Vagina (tissue), 2 donors: Measurements from ENCODE around the gene AGBL2. TPM values are rescaled to one million over a fixed set of nuclear protein-coding genes. Genes with fewer than 3 reads are reported as not detected.
"Not testable (repeated sequence)": the region's sequence is repeated elsewhere in the genome, so short reads cannot be mapped to it uniquely, and the experiment has no call there.

ENCODE experiments used
- DNase-seq, 2 donors: peaks; one replicate each; pipeline ENCODE4 v3.0.0-alpha.2; 2017; ENCODE audit errors: extremely low spot score in 2 of 2
- H3K27ac ChIP-seq: fragments of 200-600 bp; sonication (generic); one replicate; pipeline ENCODE4 v1.5.1; 2019
- H3K27me3 ChIP-seq: fragments of 200-600 bp; sonication (generic); one replicate; pipeline ENCODE4 v1.5.1; 2019
- H3K36me3 ChIP-seq, 2 donors: fragments of 200-600 bp; sonication (generic); one replicate each; pipeline ENCODE4 v1.5.1; 2017 to 2019
- H3K4me1 ChIP-seq: fragments of 200-600 bp; sonication (generic); one replicate; pipeline ENCODE4 v1.5.1; 2019
- H3K4me3 ChIP-seq, 2 donors: fragments of 200-600 bp; sonication (generic); 1 replicate in 1 of 2; 2 replicates in 1 of 2; pipeline ENCODE4 v1.5.1; 2016 to 2019
- H3K9me3 ChIP-seq: fragments of 200-600 bp; sonication (generic); one replicate; pipeline ENCODE4 v1.5.1; 2019
- POLR2A ChIP-seq, 2 donors: fragments of 450-650 bp; IDR thresholded peaks; one replicate each; pipeline ENCODE4 v1.6.1; 2017; ENCODE audit warnings: antibody characterized with exemption in 2 of 2, mild to moderate bottlenecking in 2 of 2, moderate library complexity in 2 of 2
- POLR2AphosphoS5 ChIP-seq, 2 donors: sonication (generic); formaldehyde crosslinking; IDR thresholded peaks; one replicate each; pipeline ENCODE4 v1.9.0; 2017; ENCODE audit warnings: antibody characterized with exemption in 2 of 2, mild to moderate bottlenecking in 2 of 2, low read depth in 1 of 2; ENCODE audit not compliant: insufficient read depth in 1 of 2
- intact Hi-C: fragments of 100-400 bp; cut with DNase I; formaldehyde crosslinking; loops from one replicate; pipeline ENCODE4 v1.15.1; 2023
- total RNA-seq: library from RNA; depleted of rRNA; stranded (reverse); fragments of >200 nt; gene quantifications from one replicate; pipeline ENCODE4 v1.2.3, GENCODE V29; 2016
- TF ChIP-seq, protein P1 (sequence below), 3 experiments: fragments of 450-650 bp in 2 of 3; fragments of 200-600 bp in 1 of 3; sonication (generic) in 1 of 3; IDR thresholded peaks; one replicate each; pipeline ENCODE4 v1.5.1; 2017 to 2019; ENCODE audit warnings: antibody characterized with exemption in 3 of 3, mild to moderate bottlenecking in 2 of 3, moderate library complexity in 2 of 3

AGBL2 gene, protein sequence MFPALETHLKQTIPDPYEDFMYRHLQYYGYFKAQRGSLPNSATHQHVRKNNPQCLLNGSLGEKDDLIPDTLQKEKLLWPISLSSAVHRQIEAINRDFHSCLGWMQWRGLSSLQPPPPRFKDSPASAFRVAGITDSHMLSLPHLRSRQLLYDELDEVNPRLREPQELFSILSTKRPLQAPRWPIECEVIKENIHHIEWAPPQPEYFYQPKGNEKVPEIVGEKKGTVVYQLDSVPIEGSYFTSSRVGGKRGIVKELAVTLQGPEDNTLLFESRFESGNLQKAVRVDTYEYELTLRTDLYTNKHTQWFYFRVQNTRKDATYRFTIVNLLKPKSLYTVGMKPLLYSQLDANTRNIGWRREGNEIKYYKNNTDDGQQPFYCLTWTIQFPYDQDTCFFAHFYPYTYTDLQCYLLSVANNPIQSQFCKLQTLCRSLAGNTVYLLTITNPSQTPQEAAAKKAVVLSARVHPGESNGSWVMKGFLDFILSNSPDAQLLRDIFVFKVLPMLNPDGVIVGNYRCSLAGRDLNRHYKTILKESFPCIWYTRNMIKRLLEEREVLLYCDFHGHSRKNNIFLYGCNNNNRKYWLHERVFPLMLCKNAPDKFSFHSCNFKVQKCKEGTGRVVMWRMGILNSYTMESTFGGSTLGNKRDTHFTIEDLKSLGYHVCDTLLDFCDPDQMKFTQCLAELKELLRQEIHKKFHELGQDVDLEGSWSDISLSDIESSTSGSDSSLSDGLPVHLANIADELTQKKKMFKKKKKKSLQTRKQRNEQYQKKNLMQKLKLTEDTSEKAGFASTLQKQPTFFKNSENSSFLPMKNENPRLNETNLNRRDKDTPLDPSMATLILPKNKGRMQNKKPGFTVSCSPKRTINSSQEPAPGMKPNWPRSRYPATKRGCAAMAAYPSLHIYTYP
- 2.2 TPM for total RNA-seq

DNA sequence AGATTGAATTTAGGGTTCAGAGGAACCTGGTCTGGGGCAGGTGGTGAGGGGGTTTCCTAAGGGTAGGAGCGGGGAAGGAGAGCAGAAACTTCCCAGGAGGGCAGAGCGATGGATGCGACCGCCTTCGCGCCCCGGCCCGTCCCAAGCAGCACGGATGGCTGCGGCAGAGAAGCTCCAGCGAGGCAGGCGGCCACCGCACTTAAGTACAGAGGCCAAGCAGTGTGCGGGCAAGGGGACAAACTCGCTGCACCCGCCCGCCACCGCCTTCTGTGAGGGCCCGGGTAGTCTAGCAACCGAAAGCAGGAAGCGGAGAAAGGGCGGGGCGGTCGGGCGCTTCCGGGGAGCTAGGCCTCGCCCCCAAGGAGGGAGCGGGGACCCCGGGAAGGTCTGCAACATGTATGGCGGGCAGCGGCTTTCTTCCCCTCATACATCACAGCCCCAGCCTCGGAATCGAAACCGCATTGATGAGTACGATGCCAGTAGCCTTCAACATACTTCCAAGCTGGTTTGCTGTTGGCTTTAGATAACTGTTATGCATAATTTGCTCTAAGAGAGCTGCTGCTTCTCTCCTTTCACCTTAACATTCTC, at the start of gene AGBL2:
Gene AGBL2, minus strand, starts transcription at position 288 of the 588 bp plus-strand sequence. CDS start 719 bp downstream, outside the sequence.
- Histone ChIP-seq H3K36me3 (peaks cover 0 to 37% of the 10 kb centered on the region in 2 donors), H3K4me3 (peak within 1 kb of the TSS; percentile 68 to 74), H3K27ac (peak within 1 kb of the TSS; percentile 67), H3K4me1 (peaks cover 6% of the 10 kb centered on the region), H3K9me3 (no peaks in the 10 kb centered on the region), H3K27me3 (no peaks in the 10 kb centered on the region)
- intact Hi-C loops: no loop called here
- peak in 1 of 2 donors; percentile 85 for TF ChIP-seq POLR2AphosphoS5 (IDR thresholded peaks at IDR 0.05; ENCODE audit: insufficient read depth in 1 of 2, low read depth in 1 of 2)
- TF ChIP-seq, protein P1, sequence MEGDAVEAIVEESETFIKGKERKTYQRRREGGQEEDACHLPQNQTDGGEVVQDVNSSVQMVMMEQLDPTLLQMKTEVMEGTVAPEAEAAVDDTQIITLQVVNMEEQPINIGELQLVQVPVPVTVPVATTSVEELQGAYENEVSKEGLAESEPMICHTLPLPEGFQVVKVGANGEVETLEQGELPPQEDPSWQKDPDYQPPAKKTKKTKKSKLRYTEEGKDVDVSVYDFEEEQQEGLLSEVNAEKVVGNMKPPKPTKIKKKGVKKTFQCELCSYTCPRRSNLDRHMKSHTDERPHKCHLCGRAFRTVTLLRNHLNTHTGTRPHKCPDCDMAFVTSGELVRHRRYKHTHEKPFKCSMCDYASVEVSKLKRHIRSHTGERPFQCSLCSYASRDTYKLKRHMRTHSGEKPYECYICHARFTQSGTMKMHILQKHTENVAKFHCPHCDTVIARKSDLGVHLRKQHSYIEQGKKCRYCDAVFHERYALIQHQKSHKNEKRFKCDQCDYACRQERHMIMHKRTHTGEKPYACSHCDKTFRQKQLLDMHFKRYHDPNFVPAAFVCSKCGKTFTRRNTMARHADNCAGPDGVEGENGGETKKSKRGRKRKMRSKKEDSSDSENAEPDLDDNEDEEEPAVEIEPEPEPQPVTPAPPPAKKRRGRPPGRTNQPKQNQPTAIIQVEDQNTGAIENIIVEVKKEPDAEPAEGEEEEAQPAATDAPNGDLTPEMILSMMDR (IDR thresholded peaks at IDR 0.05): no peak
- TF ChIP-seq POLR2A (IDR thresholded peaks at IDR 0.05): peak in 1 of 2 donors; percentile 36
- no peak for DNase-seq

DNA sequence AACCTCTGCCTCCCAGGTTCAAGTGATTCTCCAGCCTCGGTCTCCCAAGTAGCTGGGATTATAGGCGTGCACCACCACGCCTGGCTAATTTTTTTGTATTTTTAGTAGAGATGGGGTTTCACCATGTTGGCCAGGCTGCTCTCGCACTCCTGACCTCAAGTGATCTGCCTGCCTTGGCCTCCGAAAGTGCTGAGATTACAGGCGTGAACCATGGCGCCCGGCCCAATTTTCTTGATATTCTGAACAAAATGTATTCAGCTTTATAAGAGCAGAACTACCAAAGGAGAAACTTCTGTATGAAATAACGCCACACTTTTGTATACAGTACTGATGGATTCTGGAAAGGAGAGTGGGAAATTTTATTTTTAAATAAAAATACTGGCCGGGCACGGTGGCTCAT, 44.1 kb upstream of the AGBL2 start:
- intact Hi-C loops: not testable (repeated sequence)

DNA sequence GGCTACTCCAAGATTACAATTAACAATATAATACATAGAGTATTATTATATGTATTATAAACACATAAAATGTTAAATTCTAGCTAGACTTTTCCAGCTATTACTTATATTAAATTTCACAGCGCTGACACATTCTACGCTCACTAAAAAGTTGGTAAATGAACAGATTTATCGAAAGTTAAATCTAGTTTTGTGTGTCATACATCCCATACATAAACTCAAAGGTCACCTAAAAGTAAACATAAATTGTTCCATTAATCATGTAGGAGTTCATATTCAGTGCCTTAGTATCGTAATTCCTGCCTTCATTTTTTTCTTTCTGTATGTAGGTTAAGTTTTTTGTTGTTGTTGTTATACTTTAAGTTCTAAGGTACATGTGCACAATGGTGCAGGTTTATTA, 41.0 kb upstream of the AGBL2 start:
- H3K27me3 ChIP-seq: no peaks in the 10 kb centered on the region
- H3K36me3 ChIP-seq: peaks cover 0 to 79% of the 10 kb centered on the region in 2 donors
- TF ChIP-seq POLR2A (IDR thresholded peaks at IDR 0.05) (no peak), POLR2AphosphoS5 (IDR thresholded peaks at IDR 0.05; ENCODE audit: insufficient read depth in 1 of 2, low read depth in 1 of 2) (no peak)
- TF ChIP-seq, protein P1 (IDR thresholded peaks at IDR 0.05): no peak
- peaks cover 11% of the 10 kb centered on the region for H3K4me1 ChIP-seq
- intact Hi-C loops: no loop called here
- H3K9me3 ChIP-seq: no peaks in the 10 kb centered on the region
- no peak for DNase-seq
- no peak overlapping the region for H3K4me3 ChIP-seq
- H3K27ac ChIP-seq: no peak overlapping the region

More for the DNA sequence above, 44.1 kb upstream of the AGBL2 start:
- not testable (repeated sequence) for H3K9me3 ChIP-seq, H3K27me3 ChIP-seq, DNase-seq, H3K27ac ChIP-seq, H3K4me3 ChIP-seq
- peaks cover 18% of the 10 kb centered on the region for H3K4me1 ChIP-seq
- peaks cover 0 to 75% of the 10 kb centered on the region in 2 donors for H3K36me3 ChIP-seq

DNA sequence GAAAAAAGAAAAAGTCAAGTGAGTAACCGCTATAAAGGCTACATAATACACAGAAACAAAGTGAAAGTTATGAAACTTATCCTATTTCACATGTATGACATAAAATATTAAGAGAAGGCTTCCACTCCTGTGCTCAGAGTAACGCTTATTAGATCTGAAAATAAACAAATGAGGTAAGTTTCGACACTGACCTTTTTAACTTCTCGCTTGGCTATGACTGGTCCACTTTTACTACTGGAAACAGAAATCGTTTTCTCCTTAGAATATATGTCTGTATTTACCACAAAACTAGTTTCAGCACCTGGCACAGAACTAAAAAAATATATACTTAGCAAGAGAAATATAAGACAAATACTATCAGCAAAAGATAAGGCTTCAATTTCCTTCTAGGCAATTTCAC, 35.6 kb upstream of the AGBL2 start:
- Histone ChIP-seq H3K27ac (no peak overlapping the region), H3K4me1 (peaks cover 5% of the 10 kb centered on the region), H3K36me3 (peaks cover 0 to 88% of the 10 kb centered on the region in 2 donors), H3K4me3 (no peak overlapping the region), H3K9me3 (no peaks in the 10 kb centered on the region), H3K27me3 (no peaks in the 10 kb centered on the region)
- intact Hi-C loops: no loop called here
- TF ChIP-seq POLR2A (IDR thresholded peaks at IDR 0.05) (no peak), POLR2AphosphoS5 (IDR thresholded peaks at IDR 0.05; ENCODE audit: insufficient read depth in 1 of 2, low read depth in 1 of 2) (no peak)
- TF ChIP-seq, protein P1 (IDR thresholded peaks at IDR 0.05): no peak
- DNase-seq: no peak

DNA sequence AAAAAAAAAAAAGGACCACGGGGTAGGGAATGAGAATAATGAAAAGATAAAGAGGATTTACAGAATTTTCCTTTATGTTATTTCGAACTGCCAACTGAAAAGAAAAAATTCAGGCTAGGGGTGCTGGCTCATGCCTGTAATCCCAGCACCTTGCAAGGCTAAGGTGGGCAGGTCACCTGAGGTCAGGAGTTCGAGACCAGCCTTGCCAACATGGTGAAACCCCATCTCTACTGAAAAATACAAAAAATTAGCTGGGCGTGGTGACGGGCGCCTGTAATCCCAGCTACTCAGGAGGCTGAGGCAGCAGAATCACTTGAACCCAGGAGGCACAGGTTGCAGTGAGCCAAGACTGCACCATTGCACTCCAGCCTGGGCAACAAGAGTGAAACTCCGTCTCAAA, 27.3 kb upstream of the AGBL2 start:
- H3K9me3 ChIP-seq, H3K27ac ChIP-seq, H3K4me3 ChIP-seq, intact Hi-C loops, H3K27me3 ChIP-seq, DNase-seq, H3K4me1 ChIP-seq: not testable (repeated sequence)
- peaks cover 0 to 83% of the 10 kb centered on the region in 2 donors for H3K36me3 ChIP-seq

DNA sequence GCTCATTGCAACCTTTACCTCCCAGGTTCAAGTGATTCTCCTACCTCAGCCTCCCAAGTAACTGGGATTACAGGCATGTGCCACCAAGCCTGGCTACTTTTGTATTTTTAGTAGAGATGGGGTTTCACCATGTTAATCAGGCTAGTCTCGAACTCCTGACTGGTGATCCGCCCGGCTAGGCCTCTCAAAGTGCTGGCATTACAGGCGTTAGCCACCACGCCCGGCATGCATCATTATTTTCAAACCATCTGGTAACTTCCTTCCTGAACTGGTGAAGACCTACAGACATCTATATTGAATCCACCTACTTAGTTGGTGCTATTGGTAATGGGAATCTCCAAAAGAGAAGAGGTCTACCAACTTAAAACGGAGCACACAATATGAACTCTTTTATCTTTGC, 22.6 kb upstream of the AGBL2 start:
- peaks cover 0 to 82% of the 10 kb centered on the region in 2 donors for H3K36me3 ChIP-seq
- H3K27ac ChIP-seq, H3K4me3 ChIP-seq, intact Hi-C loops, DNase-seq, H3K27me3 ChIP-seq, H3K9me3 ChIP-seq, H3K4me1 ChIP-seq: not testable (repeated sequence)
